Measurements from ENCODE around the gene BTBD1.
"Not testable (repeated sequence)": the region's sequence is repeated elsewhere in the genome, so short reads cannot be mapped to it uniquely, and the experiment has no call there.

Gene BTBD1

GRCh38 chr15:83012636-83013035 lies 54.4 kb downstream of the BTBD1 start:
- in situ Hi-C loops (cut with HindIII; ENCODE audit: low sequenced_read_pairs) = loop anchor here (5.0 kb wide), 1 partner anchor 85 kb away; no protein-coding TSS in a partner anchor
- DNase-seq (ENCODE audit: low read depth) = no peak
- no peak overlapping the region for H3K4me3 ChIP-seq (ENCODE audit: low read depth, low read length)
- TF ChIP-seq CTCF (IDR thresholded peaks at IDR 0.05; ENCODE audit: low read depth, low read length, missing control alignments) = no peak

- H3K4me3 ChIP-seq (ENCODE audit: low read depth, low read length) = peak overlapping the region; percentile 70
- no peak for TF ChIP-seq CTCF (IDR thresholded peaks at IDR 0.05; ENCODE audit: low read depth, low read length, missing control alignments)
- DNase-seq (ENCODE audit: low read depth) = no peak
- in situ Hi-C loops (cut with HindIII; ENCODE audit: low sequenced_read_pairs) = loop anchor here (5.0 kb wide), 1 partner anchor 85 kb away; no protein-coding TSS in a partner anchor
Measured at GRCh38 chr15:83012076-83012426, 55.0 kb downstream of the BTBD1 start.

GRCh38 chr15:83011271-83012075 lies 55.6 kb downstream of the BTBD1 start, which contains the start of gene C15orf40:
TSS of gene C15orf40 (minus strand) at chr15:83011639. CDS start at chr15:83011607, 32 bp downstream.
- peak; percentile 74 for TF ChIP-seq CTCF (IDR thresholded peaks at IDR 0.05; ENCODE audit: low read depth, low read length, missing control alignments)
- peak; percentile 73 for DNase-seq (ENCODE audit: low read depth)
- in situ Hi-C loops (cut with HindIII; ENCODE audit: low sequenced_read_pairs) = loop anchor here (5.0 kb wide), 1 partner anchor 86 kb away; no protein-coding TSS in a partner anchor
- H3K4me3 ChIP-seq (ENCODE audit: low read depth, low read length) = peak within 1 kb of the TSS; percentile 70

GRCh38 chr15:83010709-83011270 lies 56.3 kb downstream of the BTBD1 start:
- in situ Hi-C loops (cut with HindIII; ENCODE audit: low sequenced_read_pairs) = loop anchor here (5.0 kb wide), 1 partner anchor 87 kb away; no protein-coding TSS in a partner anchor
- peak; percentile 96 for TF ChIP-seq CTCF (IDR thresholded peaks at IDR 0.05; ENCODE audit: low read depth, low read length, missing control alignments)
- H3K4me3 ChIP-seq (ENCODE audit: low read depth, low read length) = peak overlapping the region; percentile 70
- DNase-seq (ENCODE audit: low read depth) = peak; percentile 64

- in situ Hi-C loops (cut with HindIII; ENCODE audit: low sequenced_read_pairs) = loop anchor here (5.0 kb wide), 1 partner anchor 48 kb away; the partner anchor contains the start of gene HOMER2
Measured at GRCh38 chr15:83000672-83001031, 66.4 kb downstream of the BTBD1 start.

GRCh38 chr15:82999905-83000671 lies 67.0 kb downstream of the BTBD1 start:
- TF ChIP-seq CTCF (IDR thresholded peaks at IDR 0.05; ENCODE audit: low read depth, low read length, missing control alignments) = peak; percentile 50
- DNase-seq (ENCODE audit: low read depth) = peak; percentile 56
- no peak overlapping the region for H3K4me3 ChIP-seq (ENCODE audit: low read depth, low read length)
- in situ Hi-C loops (cut with HindIII; ENCODE audit: low sequenced_read_pairs) = loop anchor here (5.0 kb wide), 1 partner anchor 48 kb away; the partner anchor contains the start of gene HOMER2

More at GRCh38 chr15:83000672-83001031, 66.4 kb downstream of the BTBD1 start:
- not testable (repeated sequence) for H3K4me3 ChIP-seq (ENCODE audit: low read depth, low read length); DNase-seq (ENCODE audit: low read depth)

Data from astrocyte of the cerebellum (primary cell).